Muscle layer of colon (tissue), 2 donors: ENCODE data around the gene TMEM179.

Experiments used
- H3K27ac ChIP-seq: one replicate; pipeline ENCODE4 v1.7.0; 2013; ENCODE audit warnings: low read depth, mild to moderate bottlenecking, low read length, moderate library complexity
- H3K27me3 ChIP-seq, 2 donors: one replicate each; pipeline ENCODE4 v1.7.0; 2013; ENCODE audit warnings: low read length in 2 of 2, mild to moderate bottlenecking in 2 of 2; ENCODE audit not compliant: insufficient read depth in 2 of 2, control insufficient read depth in 1 of 2
- H3K36me3 ChIP-seq: one replicate; pipeline ENCODE4 v1.7.0; 2013; ENCODE audit warnings: mild to moderate bottlenecking, low read length; ENCODE audit not compliant: insufficient read depth
- H3K4me1 ChIP-seq: one replicate; pipeline ENCODE4 v1.7.0; 2013; ENCODE audit warnings: mild to moderate bottlenecking, low read length; ENCODE audit not compliant: insufficient read depth
- H3K4me3 ChIP-seq, 2 donors: one replicate each; pipeline ENCODE4 v1.7.0; 2013; ENCODE audit warnings: low read length in 2 of 2, low read depth in 1 of 2, mild to moderate bottlenecking in 1 of 2, moderate library complexity in 1 of 2
- H3K9ac ChIP-seq: one replicate; pipeline ENCODE4 v1.7.0; 2013; ENCODE audit warnings: low read length
- H3K9me3 ChIP-seq: one replicate; pipeline ENCODE4 v1.7.0; 2013; ENCODE audit warnings: mild to moderate bottlenecking, low read length
- donor health status: abdominal sarcoma.
- donor health status: Adenocarcinoma of cecum.

TMEM179 gene

DNA sequence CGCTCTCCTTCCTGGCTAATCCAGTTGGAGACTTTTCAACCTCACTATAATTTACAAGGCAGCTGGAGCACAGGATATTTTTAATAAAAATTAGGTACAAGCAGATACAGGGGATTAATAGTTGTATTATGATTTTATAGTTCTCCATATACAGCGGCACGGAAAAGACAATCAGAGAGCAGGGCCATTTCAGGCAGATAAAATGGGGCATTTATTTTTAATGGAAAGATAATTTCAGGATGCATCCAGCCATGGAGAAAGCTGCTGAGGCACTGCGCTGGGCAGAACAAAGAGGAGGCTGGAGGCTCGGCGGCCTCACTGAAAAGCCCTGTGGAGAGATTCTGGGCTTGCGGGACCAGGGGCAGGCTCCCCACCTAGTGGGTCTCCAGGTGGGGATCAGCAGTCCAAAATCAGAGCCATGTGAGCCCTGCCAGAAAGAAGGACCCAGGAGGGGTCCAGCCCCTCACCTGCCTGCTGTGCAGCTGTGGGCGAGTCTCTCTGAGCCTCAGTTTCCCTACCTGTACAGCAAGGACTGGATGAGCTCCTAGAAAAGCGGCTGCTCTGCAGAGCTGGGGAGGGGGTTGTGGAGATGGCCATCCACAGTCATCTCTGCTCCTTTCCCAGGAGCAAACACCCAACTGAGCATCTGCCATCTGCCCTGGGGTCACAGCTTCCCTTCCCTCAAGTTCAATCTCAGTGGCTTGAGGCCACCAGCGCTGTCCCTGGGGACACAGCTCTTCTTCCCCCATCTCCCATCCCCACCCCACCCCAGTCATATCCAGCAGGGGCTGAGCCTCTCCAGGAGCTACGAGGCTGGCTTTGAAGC lies 48.9 kb downstream of the TMEM179 start:
- Histone ChIP-seq H3K4me3 (no peak overlapping the region), H3K9ac (no peak overlapping the region), H3K27ac (no peak overlapping the region), H3K36me3 (no peaks in the 10 kb centered on the region), H3K4me1 (no peaks in the 10 kb centered on the region), H3K27me3 (peaks cover 0 to 5% of the 10 kb centered on the region in 2 donors), H3K9me3 (no peaks in the 10 kb centered on the region)

DNA sequence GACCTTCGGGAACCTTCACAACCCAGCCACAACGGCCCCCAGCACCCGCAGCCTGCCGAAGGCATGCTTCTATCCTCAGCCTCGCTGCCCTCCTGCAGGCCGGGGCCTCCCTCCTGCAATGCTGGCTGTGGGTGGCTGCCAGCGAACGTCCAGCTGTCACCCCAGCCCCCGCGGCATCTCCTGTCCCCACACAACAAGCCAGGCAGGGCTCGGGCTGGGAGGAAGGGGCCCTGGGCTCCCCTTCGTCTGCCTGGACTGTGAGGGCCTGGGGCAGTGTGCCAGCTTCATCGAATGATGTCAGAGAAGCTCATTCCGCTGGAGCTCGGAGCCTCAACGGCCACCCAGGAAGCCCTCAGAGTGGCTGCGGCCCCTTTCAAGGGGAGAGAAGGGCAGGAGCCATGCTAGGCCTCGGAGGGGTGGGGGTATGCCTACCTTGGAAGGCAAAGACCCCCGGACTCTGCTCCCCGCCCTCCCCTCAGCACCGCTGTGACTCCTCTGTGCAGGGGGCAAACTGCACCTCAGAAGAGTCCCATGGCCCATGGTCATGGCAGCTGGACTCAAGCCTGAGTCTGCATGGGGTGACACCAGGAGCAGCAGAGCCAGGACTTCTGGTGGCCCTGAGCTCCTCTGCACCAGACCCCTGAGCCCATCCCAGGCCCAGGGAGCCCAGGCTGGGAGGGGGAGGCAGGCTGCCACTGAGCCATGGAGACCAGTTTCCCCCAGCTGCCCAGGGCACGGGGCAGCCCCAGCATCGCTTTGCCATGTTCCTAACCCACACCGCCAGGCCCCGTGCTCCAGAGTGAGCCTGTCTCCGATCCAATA lies 49.8 kb downstream of the TMEM179 start:
- Histone ChIP-seq H3K4me1 (no peaks in the 10 kb centered on the region), H3K9me3 (no peaks in the 10 kb centered on the region), H3K27me3 (peaks cover 0 to 5% of the 10 kb centered on the region in 2 donors), H3K36me3 (no peaks in the 10 kb centered on the region), H3K9ac (no peak overlapping the region), H3K27ac (no peak overlapping the region), H3K4me3 (no peak overlapping the region)

DNA sequence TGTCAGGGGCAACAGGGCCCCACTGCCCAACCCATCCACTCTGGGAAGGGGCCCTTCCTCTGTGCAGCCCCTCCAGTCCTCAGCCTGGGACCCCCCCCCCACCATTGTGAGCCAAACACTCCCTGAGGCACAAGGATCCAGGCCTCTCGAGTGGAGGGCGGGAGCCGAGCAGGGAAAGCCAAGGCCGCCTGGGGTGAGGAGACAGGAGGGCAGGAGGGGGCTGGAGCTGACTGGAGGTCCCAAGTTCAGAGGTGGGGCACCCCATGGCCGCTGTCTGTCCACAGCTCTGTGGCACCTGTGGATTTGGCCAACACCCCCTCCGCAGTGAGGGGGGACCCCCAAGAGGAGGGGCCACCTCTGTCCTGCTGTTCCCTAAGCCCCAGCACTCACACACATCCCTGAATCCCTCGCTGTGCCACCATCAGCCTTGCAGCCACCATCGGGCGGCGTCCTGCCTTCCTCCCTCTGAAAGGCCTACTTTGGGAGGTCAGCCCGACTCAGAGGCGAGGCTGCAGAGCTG lies 50.4 kb downstream of the TMEM179 start:
- H3K4me1 ChIP-seq = no peaks in the 10 kb centered on the region
- peaks cover 0 to 5% of the 10 kb centered on the region in 2 donors for H3K27me3 ChIP-seq
- no peak overlapping the region for H3K27ac ChIP-seq
- H3K36me3 ChIP-seq = no peaks in the 10 kb centered on the region
- no peak overlapping the region for H3K4me3 ChIP-seq
- H3K9ac ChIP-seq = no peak overlapping the region
- H3K9me3 ChIP-seq = no peaks in the 10 kb centered on the region

DNA sequence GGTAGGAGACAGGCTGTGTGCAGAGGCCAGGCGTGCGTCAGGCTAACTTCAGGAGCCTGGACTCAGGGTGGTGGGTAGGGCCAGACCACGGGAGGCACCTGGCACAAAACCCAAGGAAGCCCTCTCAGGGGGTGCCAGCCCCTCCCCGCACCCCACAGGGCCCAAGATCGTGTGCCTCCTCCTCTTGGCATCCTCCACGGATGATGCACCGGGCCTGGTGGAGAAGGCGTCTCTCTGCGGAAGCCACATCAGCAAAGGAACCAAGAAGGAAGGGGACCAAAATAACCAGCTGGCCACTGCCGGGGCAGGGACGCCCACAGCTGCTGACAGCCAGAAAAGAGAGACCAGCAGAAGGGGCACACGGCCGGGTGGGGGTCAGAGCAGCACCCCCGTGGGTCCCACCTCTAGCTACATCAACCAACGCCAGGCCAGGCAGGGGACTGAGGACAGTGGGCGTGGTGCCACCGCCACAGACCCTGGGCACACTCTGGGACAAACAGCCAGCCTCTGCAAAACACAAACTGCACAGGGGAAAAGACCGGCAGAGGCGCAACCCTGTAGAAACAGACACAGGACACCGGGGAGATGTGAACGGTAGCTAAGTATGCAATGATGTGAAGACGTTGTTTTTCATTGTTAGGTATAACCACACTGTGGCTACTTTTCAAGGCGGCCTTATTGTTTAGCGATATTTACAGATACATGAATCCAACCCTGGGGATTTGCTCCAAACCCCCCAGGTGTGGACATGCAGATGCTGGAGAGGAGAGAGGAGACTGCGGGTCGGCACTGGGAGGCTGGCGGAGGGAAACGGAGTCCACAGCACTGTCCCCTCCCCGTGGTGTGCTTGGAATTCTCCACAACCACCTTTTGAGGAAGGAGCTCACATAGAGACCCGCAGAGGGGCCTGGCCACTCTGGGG lies 51.1 kb downstream of the TMEM179 start:
- no peaks in the 10 kb centered on the region for H3K4me1 ChIP-seq
- no peak overlapping the region for H3K4me3 ChIP-seq
- peaks cover 0 to 5% of the 10 kb centered on the region in 2 donors for H3K27me3 ChIP-seq
- no peak overlapping the region for H3K9ac ChIP-seq
- no peaks in the 10 kb centered on the region for H3K36me3 ChIP-seq
- H3K9me3 ChIP-seq = no peaks in the 10 kb centered on the region
- H3K27ac ChIP-seq = no peak overlapping the region

DNA sequence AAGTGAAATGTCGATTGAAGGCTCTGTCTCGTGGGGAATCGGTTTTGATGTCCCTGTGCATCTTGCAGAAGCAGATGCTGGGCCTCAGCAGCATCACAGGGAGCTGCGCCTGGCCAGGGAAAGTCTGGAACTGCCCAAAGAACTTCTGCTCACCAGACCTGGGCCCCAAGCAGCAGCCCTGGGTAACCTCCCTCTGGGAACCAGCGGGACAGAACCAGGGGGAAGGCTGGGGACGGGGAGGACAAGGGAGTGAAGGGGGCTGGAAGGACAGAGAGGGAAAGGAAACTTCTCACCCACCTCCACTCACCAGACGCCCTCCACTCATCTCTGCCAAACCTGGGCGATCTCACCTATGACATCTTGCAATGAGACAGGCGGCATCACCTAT lies 51.8 kb downstream of the TMEM179 start:
- no peak overlapping the region for H3K4me3 ChIP-seq
- H3K9me3 ChIP-seq = no peaks in the 10 kb centered on the region
- H3K9ac ChIP-seq = no peak overlapping the region
- H3K27ac ChIP-seq = no peak overlapping the region
- peaks cover 0 to 5% of the 10 kb centered on the region in 2 donors for H3K27me3 ChIP-seq
- H3K36me3 ChIP-seq = no peaks in the 10 kb centered on the region
- H3K4me1 ChIP-seq = no peaks in the 10 kb centered on the region

DNA sequence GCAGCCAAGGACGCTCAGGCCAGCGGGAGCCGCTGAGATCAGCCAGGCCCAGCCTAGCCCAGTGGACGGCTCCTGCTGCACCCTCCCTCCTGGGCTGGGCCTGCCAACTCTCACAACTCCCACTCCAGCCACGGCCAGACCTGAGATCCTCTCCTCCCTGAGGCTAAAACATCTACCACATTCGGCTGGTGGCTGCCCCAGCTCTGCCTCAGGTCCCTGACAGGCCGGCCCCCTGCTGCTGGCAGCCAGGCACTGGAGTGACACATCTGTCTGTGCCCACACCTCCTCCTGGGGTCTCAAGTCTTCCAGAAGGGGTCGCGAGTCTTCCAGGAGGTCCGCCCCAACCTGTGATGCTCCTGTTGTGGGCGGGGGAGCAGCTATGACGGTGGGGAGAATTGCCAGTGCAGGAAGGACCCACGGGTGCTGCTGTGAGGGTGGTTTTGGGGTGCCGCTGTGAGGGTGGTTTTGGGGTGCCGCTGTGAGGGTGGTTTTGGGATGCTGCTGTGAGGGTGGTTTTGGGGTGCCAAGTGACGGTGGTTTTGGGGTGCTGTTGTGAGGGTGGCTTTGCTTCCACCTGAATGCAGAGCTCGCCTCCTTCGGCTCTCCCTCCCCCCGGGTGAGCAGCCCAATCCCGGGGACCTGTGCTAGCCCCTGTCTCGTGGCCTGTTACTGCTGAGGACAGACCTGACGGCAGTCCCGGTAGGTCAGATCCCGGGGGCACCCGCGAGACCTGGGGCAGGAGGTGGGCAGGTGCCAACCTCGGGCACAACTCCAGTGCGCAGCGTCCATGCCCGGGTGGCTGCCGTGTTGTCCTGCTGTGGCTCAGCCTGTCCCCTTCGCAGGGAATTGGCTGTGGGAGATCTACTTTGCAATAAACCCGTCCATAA lies 52.5 kb downstream of the TMEM179 start:
- Histone ChIP-seq H3K27me3 (peaks cover 0 to 5% of the 10 kb centered on the region in 2 donors), H3K27ac (no peak overlapping the region), H3K4me1 (no peaks in the 10 kb centered on the region)

DNA sequence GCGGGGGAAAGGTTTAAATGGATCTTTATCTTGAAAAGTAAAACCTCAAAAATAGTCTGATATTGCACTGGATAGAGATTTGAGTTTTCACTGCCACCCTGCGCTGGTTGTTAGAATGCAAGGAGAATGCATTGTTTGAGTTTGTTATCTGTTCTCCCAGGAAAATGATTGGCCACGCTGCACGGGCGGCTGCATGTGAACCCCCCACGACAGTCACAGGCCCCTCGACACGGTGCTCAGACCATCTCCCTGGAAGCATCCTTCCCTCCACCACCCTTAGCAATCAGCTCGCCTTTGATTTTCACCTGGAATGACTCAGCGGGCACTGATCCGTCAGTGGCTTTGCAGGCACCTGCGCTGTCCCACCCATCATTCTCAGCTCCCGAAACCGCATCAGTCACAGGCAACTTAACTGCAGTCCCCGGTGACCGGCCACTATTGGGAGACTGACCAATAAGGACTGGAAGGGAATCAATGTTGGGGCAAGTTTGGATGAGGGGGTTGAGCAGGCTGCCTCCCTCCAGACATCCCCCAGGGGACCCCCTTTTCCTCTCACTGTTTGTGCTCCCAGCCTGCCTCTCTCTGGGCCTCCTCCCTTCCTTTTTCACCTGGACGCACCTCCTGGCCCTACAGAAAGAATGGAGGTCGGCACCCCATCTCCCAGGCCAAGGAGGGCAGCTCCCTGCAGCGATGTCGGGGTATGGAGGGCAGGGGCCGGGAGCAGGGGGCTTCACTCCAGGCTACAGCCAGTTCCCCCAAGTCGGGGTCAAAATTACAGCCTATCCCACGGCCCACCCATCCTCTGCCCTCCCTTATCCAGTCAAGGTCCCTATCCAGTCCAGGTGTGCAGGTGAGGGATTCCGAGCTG lies 53.5 kb downstream of the TMEM179 start:
- H3K9me3 ChIP-seq = no peaks in the 10 kb centered on the region
- peaks cover 0 to 7% of the 10 kb centered on the region in 2 donors for H3K27me3 ChIP-seq
- H3K4me1 ChIP-seq = no peaks in the 10 kb centered on the region
- H3K27ac ChIP-seq = no peak overlapping the region
- H3K4me3 ChIP-seq = no peak overlapping the region
- H3K36me3 ChIP-seq = no peaks in the 10 kb centered on the region
- H3K9ac ChIP-seq = no peak overlapping the region

More for the DNA sequence above, 52.5 kb downstream of the TMEM179 start:
- no peaks in the 10 kb centered on the region for H3K9me3 ChIP-seq
- no peak overlapping the region for H3K9ac ChIP-seq
- H3K36me3 ChIP-seq = no peaks in the 10 kb centered on the region
- H3K4me3 ChIP-seq = no peak overlapping the region

DNA sequence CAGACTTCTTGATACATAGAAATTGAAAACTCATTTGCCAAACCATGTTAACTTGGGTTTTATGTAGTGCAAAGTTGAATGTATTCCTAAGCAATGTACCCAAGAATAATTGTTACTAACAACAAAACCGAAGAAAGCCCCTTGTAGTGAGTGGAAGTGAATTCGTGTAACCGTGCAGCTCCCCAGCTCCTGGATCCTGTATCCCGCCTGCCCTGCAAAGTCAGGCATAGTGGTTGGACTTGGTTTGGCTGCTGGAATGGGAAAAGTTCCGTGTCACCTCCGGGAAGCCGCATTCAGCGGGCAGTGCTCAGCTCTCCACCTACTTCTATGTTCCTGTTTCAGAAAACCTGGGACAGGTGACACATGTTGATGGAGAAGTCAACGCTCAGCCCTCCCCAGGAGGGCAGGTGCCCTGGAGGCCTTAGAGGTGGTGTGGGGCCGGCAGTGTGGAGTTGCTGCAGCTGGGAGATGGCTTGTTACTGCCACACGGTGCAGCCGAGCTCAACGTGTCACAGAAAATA lies 54.2 kb downstream of the TMEM179 start:
- Histone ChIP-seq H3K4me1 (no peaks in the 10 kb centered on the region), H3K36me3 (no peaks in the 10 kb centered on the region), H3K27me3 (peaks cover 0 to 14% of the 10 kb centered on the region in 2 donors), H3K27ac (no peak overlapping the region), H3K4me3 (no peak overlapping the region), H3K9ac (no peak overlapping the region), H3K9me3 (no peaks in the 10 kb centered on the region)

DNA sequence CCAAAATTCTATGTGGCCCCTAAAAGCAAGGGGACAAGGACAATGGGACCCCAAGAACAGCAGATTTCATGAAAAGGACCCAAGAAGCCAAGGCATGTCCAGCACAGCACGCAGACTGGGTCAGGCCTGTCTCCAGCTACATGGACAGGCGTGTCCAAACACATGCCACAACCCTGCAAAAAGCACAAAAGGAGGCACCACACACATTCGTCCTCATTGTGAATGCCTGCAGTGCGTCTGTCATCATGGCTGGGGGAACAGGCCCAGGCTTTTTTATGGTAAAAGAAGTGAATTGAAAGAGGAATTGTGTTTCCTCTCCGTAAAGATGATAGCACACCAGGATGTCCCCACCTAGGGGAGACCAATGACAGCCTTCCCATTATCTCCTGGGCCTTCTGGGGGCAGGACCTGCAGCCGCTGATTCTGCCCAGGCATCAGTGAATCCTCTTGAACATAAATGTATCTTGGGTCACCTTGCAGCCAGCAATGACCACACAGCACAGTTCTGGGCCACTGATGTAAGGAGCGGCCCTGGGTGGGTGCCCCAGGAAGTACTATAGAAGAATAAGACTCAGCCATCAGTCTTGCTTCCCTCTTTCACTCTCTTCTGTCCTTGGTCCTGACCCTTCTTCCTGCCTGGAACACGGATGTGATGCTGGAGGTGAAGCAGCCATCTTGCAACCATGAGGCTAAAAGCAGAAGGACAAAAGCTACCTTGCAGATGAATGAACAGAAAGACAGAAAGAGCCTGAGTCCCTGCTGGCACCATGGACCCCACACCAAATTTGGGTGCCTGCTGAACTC lies 54.8 kb downstream of the TMEM179 start:
- Histone ChIP-seq H3K9me3 (no peaks in the 10 kb centered on the region), H3K27ac (no peak overlapping the region), H3K4me1 (no peaks in the 10 kb centered on the region), H3K27me3 (peaks cover 0 to 21% of the 10 kb centered on the region in 2 donors), H3K9ac (no peak overlapping the region), H3K4me3 (no peak overlapping the region), H3K36me3 (no peaks in the 10 kb centered on the region)
